LNCAP (cell line): Measurements from ENCODE around the gene DPAGT1.

Experiments used
- CTCF ChIP-seq: fragments of 450-650 bp; IDR thresholded peaks from 2 replicates; pipeline ENCODE4 v1.5.1; 2017; ENCODE audit warnings: mild to moderate bottlenecking

The DPAGT1 gene

DNA sequence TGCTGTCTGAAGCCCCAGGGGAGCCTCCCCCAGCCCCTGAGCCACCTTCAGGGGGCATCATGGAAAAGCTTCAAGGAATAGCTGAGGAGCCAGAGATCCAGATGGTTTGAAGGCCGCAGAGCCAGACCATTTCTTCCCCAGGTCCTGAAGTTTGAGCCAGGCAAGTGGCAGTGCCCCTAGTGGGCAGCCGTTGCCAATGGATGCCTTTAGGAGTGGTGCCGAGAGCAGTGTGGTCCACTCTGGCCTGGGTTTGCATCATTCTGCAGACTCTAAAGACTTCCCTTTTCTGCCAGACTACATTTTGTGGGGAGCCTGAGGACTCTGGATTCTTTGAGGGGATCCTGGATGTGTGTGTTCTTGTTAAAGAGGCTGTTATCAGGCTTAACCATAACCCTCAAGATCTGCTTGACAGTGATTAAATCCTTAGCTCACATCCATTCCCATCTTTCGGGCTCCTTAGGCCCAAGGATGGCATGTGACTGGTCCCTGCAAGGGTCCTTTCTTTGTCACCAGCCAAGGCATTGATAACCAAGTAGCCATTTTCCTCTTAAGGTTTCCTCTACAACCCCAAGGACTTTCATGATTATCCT is 32.8 kb upstream of the DPAGT1 start:
- peak; percentile 56 for TF ChIP-seq CTCF

GRCh38 chr11:119130662-119131061 is 29.0 kb upstream of the DPAGT1 start:
- TF ChIP-seq CTCF, result no peak

DNA sequence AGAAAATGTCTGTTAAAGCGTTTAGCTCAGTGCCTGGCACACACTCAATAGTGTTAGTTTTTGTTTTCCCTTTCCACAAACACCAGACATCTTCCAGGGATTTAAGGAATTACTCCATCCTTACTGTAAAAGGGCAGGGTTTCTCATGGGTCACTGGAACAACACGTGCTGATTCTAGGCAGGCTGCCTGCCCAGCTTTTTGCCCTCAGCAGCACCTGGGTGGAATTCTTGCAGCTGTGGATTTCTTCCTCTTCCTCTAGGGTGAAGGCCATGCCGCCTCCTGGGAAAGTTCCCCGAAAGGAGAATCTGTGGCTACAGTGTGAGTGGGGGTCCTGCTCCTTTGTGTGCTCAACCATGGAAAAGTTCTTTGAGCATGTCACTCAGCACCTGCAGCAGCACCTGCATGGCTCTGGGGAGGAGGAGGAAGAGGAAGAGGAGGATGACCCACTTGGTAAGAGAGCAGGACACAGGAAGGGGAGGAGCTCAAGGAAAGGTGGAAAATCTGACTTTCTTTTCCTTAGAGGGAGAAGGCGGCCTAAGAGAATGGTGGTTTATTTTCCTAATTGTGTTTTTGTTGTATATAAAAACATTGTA is 25.1 kb upstream of the DPAGT1 start:
- no peak for TF ChIP-seq CTCF

- no peak for TF ChIP-seq CTCF
These were observed 24.2 kb upstream of the DPAGT1 start for GRCh38 chr11:119125821-119126220.

GRCh38 chr11:119121811-119122124 is 20.1 kb upstream of the DPAGT1 start:
- TF ChIP-seq CTCF, result no peak

GRCh38 chr11:119121008-119121810 is 19.6 kb upstream of the DPAGT1 start, which contains the start of gene HINFP:
TSS of gene HINFP (plus strand) at chr11:119121580. CDS start at chr11:119126945, 5,365 bp downstream.
- no peak for TF ChIP-seq CTCF

DNA sequence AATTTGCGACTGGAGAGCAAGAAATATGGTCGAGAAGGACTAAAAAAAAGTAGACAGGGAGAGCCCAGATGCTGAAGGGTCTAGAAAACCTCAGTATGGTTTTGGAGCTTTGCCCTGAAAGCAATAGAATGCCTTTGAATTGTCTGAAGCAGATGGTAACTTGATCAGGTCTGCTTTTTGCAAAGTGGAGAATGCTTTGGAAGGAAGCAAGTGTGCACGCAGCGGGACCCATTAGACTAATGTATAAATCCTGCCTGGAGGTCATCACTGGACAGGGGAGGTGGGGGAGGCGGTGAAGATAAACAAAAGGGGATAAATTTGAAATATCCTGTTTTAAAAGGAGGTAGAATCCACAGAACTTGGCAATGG is 19.0 kb upstream of the DPAGT1 start:
- TF ChIP-seq CTCF, result no peak
